HG02588 (cell line): Measurements from ENCODE around the gene CHP1.
A peak's percentile ranks its signal among the peaks of the same experiment; 100 is the strongest.
"Not testable (repeated sequence)": the region's sequence is repeated elsewhere in the genome, so short reads cannot be mapped to it uniquely, and the experiment has no call there.

Experiments
- ATAC-seq: cut with Tn5 transposase; IDR thresholded peaks from one replicate; pipeline ENCODE4 v1.9.1; 2021; ENCODE audit warnings: mild to moderate bottlenecking, moderate library complexity; ENCODE audit not compliant: unreplicated experiment

The CHP1 gene

GRCh38 chr15:41289953-41290352 is 58.9 kb downstream of the CHP1 start:
- no peak for ATAC-seq

- peak; percentile 62 for ATAC-seq
Measured at GRCh38 chr15:41291065-41291631, 60.1 kb downstream of the CHP1 start.

DNA sequence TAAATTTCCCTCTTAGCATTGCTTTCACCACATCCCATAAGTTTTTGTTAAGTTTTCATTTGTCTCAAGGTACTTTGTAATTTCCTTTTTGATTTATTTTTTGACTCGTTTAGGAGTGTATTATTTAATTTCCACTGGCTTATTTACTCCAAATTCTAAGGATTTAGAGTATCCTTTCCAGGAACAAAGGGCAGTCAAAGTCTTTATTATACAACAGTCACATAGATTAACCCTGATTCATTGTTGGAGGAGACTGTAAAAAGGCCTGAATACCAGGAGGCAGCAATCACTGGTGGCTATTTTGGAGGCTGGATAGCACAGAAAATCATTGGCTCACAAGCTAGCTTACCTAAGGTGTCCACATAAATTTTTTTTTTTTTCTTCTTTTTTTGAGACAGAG is 61.5 kb downstream of the CHP1 start:
- no peak for ATAC-seq

- not testable (repeated sequence) for ATAC-seq
Measured at GRCh38 chr15:41301139-41301538, 70.1 kb downstream of the CHP1 start.

- ATAC-seq, result no peak
Measured at GRCh38 chr15:41301587-41301986, 70.5 kb downstream of the CHP1 start.

DNA sequence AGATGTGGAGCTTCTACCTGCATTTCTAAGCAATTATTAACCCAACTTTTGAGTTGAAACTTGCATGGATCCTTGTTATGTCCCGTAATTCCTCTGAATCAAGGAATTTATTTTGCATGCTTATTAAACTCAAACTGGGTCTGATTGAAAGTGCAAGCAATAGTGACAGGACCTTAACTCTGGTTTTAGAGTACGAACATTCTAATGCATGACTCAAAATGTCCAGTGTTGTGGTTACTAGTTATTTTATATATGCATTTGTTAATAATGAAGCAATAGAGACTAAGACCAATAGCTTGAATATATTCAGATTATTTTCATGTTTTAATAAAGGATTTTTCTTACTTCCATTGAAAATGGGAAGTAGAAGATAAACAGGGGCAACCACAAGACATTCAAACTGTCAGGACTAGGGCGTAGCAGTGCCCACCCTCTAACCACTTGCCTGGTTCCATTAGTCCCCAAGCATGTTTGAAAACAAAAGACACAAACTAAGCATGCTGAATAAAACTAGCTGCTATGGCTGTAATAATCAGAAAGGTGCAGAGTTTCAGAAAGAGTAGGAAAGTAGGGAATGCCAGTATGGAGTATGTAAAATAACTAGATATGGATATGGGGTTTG is 73.2 kb downstream of the CHP1 start:
- ATAC-seq, result no peak

GRCh38 chr15:41307679-41308078 is 76.6 kb downstream of the CHP1 start:
- ATAC-seq, result no peak

DNA sequence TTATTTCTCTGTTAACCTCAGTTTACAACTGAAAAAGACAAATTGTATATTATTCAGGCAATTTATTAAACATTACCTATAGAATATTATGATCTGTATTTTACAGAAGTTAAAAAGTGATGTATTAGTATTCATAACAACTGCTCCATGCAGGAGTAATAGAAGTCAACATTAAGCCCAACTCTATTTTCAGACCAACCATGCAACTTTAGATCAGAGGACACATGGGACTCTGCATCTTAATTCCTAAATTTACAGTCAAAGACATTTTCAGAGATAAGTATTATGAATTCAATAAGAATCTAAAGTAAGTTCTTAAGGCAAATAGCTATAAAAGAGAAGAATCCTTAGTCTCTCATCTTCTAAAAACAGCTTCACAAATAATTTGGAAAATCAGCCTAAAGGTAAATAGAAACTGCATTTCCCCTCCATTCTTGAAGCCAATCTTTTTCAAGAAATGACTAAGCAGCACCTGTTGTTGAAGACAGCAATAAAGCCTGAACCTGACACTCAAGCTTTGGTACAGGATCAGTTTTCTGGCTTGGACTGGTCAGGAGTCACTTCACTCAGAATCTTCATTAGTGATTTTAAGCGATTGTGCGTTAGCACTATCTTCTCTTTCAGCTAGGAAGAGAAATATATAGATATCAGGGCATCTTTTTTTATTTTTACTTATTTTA is 78.3 kb downstream of the CHP1 start:
- ATAC-seq, result no peak

- ATAC-seq, result not testable (repeated sequence)
Measured at GRCh38 chr15:41320805-41321330, 89.8 kb downstream of the CHP1 start.

GRCh38 chr15:41323611-41324010 is 92.5 kb downstream of the CHP1 start:
- ATAC-seq, result no peak

DNA sequence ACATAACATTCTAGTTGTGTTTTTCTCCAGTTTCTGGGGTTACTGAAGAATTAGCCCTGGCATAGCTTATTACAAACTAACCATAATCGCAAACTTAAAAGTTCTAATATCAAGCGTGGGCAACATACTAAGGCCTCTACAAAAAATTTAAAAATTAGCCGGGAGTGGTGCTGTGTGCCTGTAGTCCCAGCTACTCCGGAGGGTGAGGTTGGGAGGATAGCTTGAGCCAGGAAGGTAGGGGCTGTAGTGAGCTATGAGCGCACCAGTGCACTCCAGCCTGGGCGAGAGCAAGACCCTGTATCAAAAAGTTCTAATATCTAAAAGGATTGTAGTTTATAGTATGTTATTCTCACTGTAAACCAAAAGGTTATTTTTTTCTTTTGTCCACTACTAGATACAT is 100.2 kb downstream of the CHP1 start:
- no peak for ATAC-seq
